ENCODE results near the gene IGFL1.

- TF ChIP-seq CTCF (IDR thresholded peaks at IDR 0.05) (no peak), EZH2 (IDR thresholded peaks at IDR 0.05; ENCODE audit: borderline replicate concordance, insufficient read depth, low read depth, low read length, poor library complexity, severe bottlenecking) (no peak)
Observed at GRCh38 chr19:46192992-46193650, 36.4 kb upstream of the IGFL1 start.

All from B cell (primary cell).